OCI-LY1 (cell line): ENCODE results near the gene RNASEH2B.

Source experiments
- H2AFZ ChIP-seq: fragments of 200-600 bp; sonication (generic), shearing (Covaris generic); 2 replicates; pipeline ENCODE4 v1.6.0; 2014; ENCODE audit warnings: antibody characterized with exemption, mild to moderate bottlenecking, low read length
- H3F3A ChIP-seq: fragments of 200-600 bp; sonication (generic), shearing (Covaris generic); 2 replicates; pipeline ENCODE4 v1.6.0; 2014; ENCODE audit warnings: mild to moderate bottlenecking, antibody characterized with exemption, low read length, moderate library complexity; ENCODE audit not compliant: insufficient read depth
- H3K27ac ChIP-seq: fragments of 200-600 bp; sonication (generic); 2 replicates; pipeline ENCODE4 v1.5.1; 2014; ENCODE audit warnings: low read length, mixed run types, mild to moderate bottlenecking, low read depth; ENCODE audit not compliant: poor library complexity, severe bottlenecking
- H3K27me3 ChIP-seq: fragments of 200-600 bp; sonication (generic); 2 replicates; pipeline ENCODE4 v1.6.0; 2014; ENCODE audit warnings: antibody characterized with exemption, mild to moderate bottlenecking, low read length, moderate library complexity; ENCODE audit not compliant: insufficient read depth
- H3K36me3 ChIP-seq: fragments of 200-600 bp; sonication (generic); 2 replicates; pipeline ENCODE4 v1.6.1; 2014; ENCODE audit warnings: mild to moderate bottlenecking, antibody characterized with exemption, low read length, moderate library complexity, mixed read lengths; ENCODE audit not compliant: insufficient read depth
- H3K4me1 ChIP-seq: fragments of 200-600 bp; sonication (generic); 2 replicates; pipeline ENCODE4 v1.5.1; 2014; ENCODE audit warnings: mild to moderate bottlenecking, low read length, moderate library complexity; ENCODE audit not compliant: insufficient read depth, severe bottlenecking
- H3K4me2 ChIP-seq: fragments of 200-600 bp; sonication (generic), shearing (Covaris generic); 2 replicates; pipeline ENCODE4 v1.6.1; 2014; ENCODE audit warnings: low read length
- H3K4me3 ChIP-seq: fragments of 200-600 bp; sonication (generic); 2 replicates; pipeline ENCODE4 v1.5.1; 2014; ENCODE audit warnings: low read length, low read depth, mild to moderate bottlenecking, mixed read lengths; ENCODE audit not compliant: poor library complexity, severe bottlenecking
- H3K79me2 ChIP-seq: fragments of 200-600 bp; shearing (Covaris generic); 2 replicates; pipeline ENCODE4 v1.6.1; 2016; ENCODE audit warnings: mixed run types, low read length, mixed read lengths; ENCODE audit not compliant: insufficient read depth
- H3K9ac ChIP-seq: fragments of 200-600 bp; sonication (generic), shearing (Covaris generic); 2 replicates; pipeline ENCODE4 v1.6.1; 2014; ENCODE audit warnings: mild to moderate bottlenecking, low read length, mixed read lengths
- H3K9me2 ChIP-seq: fragments of 200-600 bp; sonication (generic), shearing (Covaris generic); 2 replicates; pipeline ENCODE4 v1.6.1; 2014; ENCODE audit warnings: low read depth, mild to moderate bottlenecking, low read length, mixed read lengths
- H3K9me3 ChIP-seq: fragments of 200-600 bp; shearing (Covaris generic); 2 replicates; pipeline ENCODE4 v1.6.1; 2014; ENCODE audit warnings: low read length, mixed read lengths
- H4K20me1 ChIP-seq: fragments of 200-600 bp; sonication (generic), shearing (Covaris generic); 2 replicates; pipeline ENCODE4 v1.6.0; 2016; ENCODE audit warnings: mild to moderate bottlenecking, low read length; ENCODE audit not compliant: insufficient read depth
- CTCF ChIP-seq: fragments of 200-600 bp; sonication (generic), shearing (Covaris generic); IDR thresholded peaks from 2 replicates; pipeline ENCODE4 v1.5.1; 2017; ENCODE audit warnings: mild to moderate bottlenecking, antibody characterized with exemption, low read length, moderate library complexity, mixed read lengths
- EZH2 ChIP-seq: fragments of 200-600 bp; sonication (generic), shearing (Covaris generic); IDR thresholded peaks from 2 replicates; pipeline ENCODE4 v1.8.0; 2017; ENCODE audit warnings: borderline replicate concordance, mixed run types, mild to moderate bottlenecking, antibody characterized with exemption, low read length, moderate library complexity, mixed read lengths

Gene RNASEH2B

GRCh38 chr13:50907781-50908180 lies 1.8 kb upstream of the RNASEH2B start:
- Histone ChIP-seq H3K79me2 (peaks cover 18% of the 10 kb centered on the region), H3K4me2 (0 out of 2 replicates have a peak overlapping the region, but pooled peaks have one; percentile 95)

GRCh38 chr13:50908371-50908770 lies 1.2 kb upstream of the RNASEH2B start:
- H4K20me1 ChIP-seq = no peaks in the 10 kb centered on the region
- no peak overlapping the region; the same call in 1 of the 2 replicates for H2AFZ ChIP-seq
- no peaks in the 10 kb centered on the region for H3K9me2 ChIP-seq
- peak overlapping the region; percentile 86 for H3K4me3 ChIP-seq
- peak overlapping the region; percentile 95 for H3K4me2 ChIP-seq
- no peaks in the 10 kb centered on the region for H3K27me3 ChIP-seq
- no peaks in the 10 kb centered on the region for H3K9me3 ChIP-seq
- H3K4me1 ChIP-seq = peaks cover 46% of the 10 kb centered on the region
- peaks cover 24% of the 10 kb centered on the region for H3K79me2 ChIP-seq
- H3K9ac ChIP-seq = peak overlapping the region; percentile 96; the same call in 1 of the 2 replicates
- H3K27ac ChIP-seq = peak overlapping the region; percentile 96
- H3K36me3 ChIP-seq = no peaks in the 10 kb centered on the region
- TF ChIP-seq EZH2 = no peak
- peaks cover 2% of the 10 kb centered on the region; the same call in 1 of the 2 replicates for H3F3A ChIP-seq

More at GRCh38 chr13:50907781-50908180, 1.8 kb upstream of the RNASEH2B start:
- TF ChIP-seq CTCF (no peak), EZH2 (no peak)
- Histone ChIP-seq H3K27me3 (no peaks in the 10 kb centered on the region), H2AFZ (no peak overlapping the region), H3K4me3 (no peak overlapping the region), H3K9me3 (no peaks in the 10 kb centered on the region), H3K27ac (peak overlapping the region; percentile 96), H3K36me3 (no peaks in the 10 kb centered on the region), H3K4me1 (peaks cover 41% of the 10 kb centered on the region), H3K9ac (peak overlapping the region; percentile 96; the same call in 1 of the 2 replicates), H4K20me1 (no peaks in the 10 kb centered on the region), H3F3A (peaks cover 2% of the 10 kb centered on the region; the same call in 1 of the 2 replicates), H3K9me2 (no peaks in the 10 kb centered on the region)

- Histone ChIP-seq H3K4me1 (peaks cover 67% of the 10 kb centered on the region), H3K4me3 (peak overlapping the region; percentile 86), H3K4me2 (peak overlapping the region; percentile 95), H3K9me3 (no peaks in the 10 kb centered on the region), H4K20me1 (no peaks in the 10 kb centered on the region), H3K79me2 (peaks cover 45% of the 10 kb centered on the region), H2AFZ (no peak overlapping the region), H3K36me3 (0 out of 2 replicates have a peak, but pooled peaks cover 4% of the 10 kb centered on the region), H3K9ac (peak overlapping the region; percentile 96), H3K9me2 (no peaks in the 10 kb centered on the region), H3K27ac (peak overlapping the region; percentile 96), H3F3A (peaks cover 2% of the 10 kb centered on the region; the same call in 1 of the 2 replicates), H3K27me3 (no peaks in the 10 kb centered on the region)
- TF ChIP-seq CTCF (no peak), EZH2 (no peak)
Measured at GRCh38 chr13:50910485-50910805, 854 bp downstream of the RNASEH2B start.
